NCI-H146 treated with DMSO at 0.1 percent for 48 hours (cell line): ENCODE results near the gene AURKB.
"Not testable (repeated sequence)": the region's sequence is repeated elsewhere in the genome, so short reads cannot be mapped to it uniquely, and the experiment has no call there.

Experiments
- DNase-seq: peaks from one replicate; lab custom pipeline; 2025; ENCODE audit not compliant: unreplicated experiment; lab: John Stamatoyannopoulos, UW

AURKB gene

GRCh38 chr17:8209907-8210760, at the start of gene AURKB:
Gene AURKB (minus strand): TSS chr17:8210575. CDS start chr17:8210224, 351 bp downstream.
- peak; percentile 77 for DNase-seq

- no peak for DNase-seq
Measured at GRCh38 chr17:8257801-8258200, 47.4 kb upstream of the AURKB start.

- DNase-seq, result no peak
Measured at GRCh38 chr17:8256691-8257090, 46.3 kb upstream of the AURKB start.

GRCh38 chr17:8256291-8256690, 45.9 kb upstream of the AURKB start:
- no peak for DNase-seq

- no peak for DNase-seq
Measured at GRCh38 chr17:8255499-8255898, 45.1 kb upstream of the AURKB start.

- no peak for DNase-seq
Measured at GRCh38 chr17:8254881-8255280, 44.5 kb upstream of the AURKB start.

- DNase-seq, result no peak
Measured at GRCh38 chr17:8253801-8254200, 43.4 kb upstream of the AURKB start.

DNA sequence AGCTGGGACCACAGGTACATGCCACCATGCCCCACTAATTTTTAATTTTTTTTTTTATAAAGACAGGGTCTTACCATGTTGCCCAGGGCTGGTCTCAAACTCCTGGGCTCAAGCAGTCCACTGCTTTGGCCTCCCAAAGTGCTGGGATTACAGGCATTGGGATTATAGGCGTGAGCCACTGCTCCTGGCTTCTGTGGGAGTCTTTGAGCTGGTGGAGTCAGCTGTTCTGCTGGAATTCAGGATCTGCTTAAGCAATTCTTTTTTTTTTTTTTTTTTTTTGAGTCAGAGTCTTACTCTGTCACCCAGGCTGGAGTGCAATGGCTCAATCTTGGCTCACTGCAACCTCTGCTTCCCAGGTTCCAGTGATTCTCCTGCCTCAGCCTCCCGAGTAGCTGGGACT, 41.0 kb upstream of the AURKB start:
- not testable (repeated sequence) for DNase-seq

DNA sequence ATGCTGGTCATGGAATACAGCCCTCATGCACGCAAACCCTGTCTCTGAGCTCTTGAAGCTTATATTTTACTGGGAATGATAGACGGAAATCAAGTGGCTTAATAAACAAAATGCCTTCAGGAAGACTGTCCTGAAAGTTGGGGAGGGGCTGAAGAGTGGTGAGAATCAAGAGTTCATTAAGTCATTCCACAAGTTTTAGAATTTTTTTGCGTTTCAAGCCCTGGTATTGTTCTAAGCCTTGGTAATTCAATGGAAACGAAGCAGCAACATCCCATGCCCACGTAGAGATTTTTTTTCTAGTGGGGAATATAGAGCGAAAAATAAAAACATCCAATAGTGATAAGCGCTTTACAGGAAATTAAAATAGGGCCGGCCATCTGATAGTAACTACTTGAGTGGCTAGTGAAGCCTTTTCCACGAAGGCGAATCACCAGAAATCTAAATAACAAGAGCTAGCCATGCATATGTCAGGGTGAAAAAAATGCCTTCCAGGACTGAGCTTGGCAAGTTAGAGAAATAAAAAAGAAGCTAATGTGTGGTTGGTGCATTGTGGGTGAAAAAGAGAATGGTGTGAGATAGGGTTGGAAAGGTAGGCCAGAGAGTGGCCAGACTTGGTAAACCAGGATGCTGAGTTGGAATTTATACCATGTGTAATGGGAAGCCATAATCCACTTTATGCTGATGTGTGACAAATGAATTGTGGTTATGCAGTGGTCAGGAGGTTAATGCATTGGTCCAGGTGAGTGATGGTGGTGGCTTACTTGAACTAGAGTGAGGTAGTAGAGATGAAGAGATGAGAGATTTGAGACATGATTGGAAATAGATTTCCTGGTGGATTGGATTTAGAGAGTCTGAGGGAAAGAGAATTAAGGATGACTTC, 39.5 kb upstream of the AURKB start:
- DNase-seq, result no peak

GRCh38 chr17:8248751-8249607, 38.6 kb upstream of the AURKB start, which contains the start of gene PFAS:
Gene PFAS (plus strand): TSS chr17:8249289. CDS start chr17:8253938, 4,649 bp downstream.
- DNase-seq, result peak; percentile 69

DNA sequence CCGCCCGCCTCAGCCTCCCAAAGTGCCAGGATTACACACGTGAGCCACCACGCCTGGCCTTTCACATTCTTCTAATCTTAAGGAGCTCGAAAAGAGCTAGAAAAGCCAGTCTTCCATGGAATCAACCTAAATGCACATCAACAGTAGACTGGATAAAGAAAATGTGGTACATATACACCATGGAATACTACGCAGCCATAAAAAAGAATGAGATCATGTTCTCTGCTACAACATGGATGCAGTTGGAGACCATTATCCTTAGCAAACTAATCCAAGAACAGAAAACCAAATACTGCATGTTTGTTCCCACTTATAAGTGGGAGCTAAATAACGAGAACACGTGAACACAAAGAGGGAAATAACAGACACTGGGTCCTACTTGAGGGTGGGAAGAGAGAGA, 34.4 kb upstream of the AURKB start:
- DNase-seq, result no peak

- DNase-seq, result no peak
Measured at GRCh38 chr17:8243827-8244226, 33.5 kb upstream of the AURKB start.

DNA sequence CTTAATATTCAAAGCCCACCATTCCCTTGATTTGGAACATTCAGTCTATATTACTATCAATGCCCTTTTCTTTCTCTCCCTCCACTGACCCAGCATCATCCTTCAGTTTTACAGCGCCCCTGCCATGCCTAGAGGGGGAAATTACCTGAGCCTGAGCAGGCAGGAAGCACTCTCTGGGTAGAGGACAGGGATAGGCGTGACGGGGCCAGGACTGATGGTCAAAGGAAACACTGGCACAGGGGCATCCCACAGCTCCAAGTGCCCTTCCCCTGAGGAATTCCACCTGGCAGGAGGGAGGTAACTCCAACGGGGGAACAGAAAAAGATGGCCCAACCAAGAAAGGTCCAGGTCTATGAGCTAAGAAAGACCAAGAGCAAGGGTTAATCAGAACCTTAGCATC, 27.5 kb upstream of the AURKB start:
- DNase-seq, result no peak

DNA sequence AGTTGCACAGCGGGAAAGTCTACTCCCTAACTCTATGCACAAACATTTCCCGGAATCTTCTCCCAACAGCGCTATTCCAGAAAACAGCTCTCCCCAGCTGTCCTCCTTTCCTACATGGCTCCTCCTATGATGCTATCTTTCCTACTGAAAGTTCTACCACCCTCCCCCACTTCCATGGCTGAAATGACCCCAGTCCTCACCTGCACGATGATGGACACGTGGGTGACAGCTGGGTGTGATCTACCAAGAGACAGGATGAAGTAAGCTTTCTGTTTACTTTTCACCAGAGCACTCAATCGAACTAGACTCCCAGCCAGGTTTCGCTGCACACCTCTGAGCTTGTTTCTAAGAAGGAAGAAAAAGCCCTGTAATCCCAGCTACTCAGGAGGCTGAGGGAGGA, 26.8 kb upstream of the AURKB start:
- DNase-seq, result no peak

- DNase-seq, result no peak
Measured at GRCh38 chr17:8235676-8236075, 25.3 kb upstream of the AURKB start.

DNA sequence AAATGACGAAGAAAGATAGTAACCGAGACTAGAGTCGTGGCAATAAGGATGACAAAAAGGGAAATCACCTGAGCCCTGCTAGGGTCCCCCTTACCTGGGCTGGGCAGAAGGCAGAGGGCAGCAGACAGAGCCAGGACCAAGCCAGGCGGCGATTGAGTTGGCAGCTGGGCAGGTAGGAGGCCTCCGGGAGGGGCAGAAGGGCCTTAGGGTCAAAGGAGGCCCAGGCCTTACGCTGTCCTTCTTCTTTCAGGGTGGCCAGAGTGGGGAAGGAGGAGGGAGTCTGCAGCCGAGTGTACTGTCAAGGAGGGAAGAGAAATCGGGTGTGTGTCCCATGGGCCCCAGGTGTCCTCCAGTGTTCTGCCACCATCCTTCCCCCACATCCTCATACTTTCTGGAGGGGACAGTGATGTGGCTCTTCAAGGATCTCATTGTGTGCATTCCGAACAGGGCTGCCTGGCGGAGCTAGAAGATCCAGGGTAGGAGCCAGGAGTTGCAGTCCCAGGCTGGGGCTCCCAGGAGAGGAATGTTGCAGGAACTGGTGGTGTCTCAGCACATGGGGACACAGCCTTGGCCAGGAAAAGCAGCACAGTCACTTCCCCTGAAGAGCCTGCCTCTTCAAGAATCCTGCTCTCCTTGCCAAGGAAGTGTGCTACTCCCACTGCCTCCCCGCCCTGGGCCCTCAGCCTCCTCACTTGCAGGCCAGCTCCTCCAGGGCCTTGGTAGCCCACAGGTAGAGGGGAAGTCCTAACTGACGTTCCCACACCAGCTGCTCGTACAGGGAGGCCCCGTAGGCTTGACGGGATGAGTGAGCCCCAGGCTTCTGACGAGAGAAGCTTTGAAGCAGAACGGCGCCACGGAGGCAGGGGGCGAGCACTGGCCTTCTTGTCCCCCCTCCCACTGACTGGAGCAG, 24.2 kb upstream of the AURKB start:
- DNase-seq, result no peak

DNA sequence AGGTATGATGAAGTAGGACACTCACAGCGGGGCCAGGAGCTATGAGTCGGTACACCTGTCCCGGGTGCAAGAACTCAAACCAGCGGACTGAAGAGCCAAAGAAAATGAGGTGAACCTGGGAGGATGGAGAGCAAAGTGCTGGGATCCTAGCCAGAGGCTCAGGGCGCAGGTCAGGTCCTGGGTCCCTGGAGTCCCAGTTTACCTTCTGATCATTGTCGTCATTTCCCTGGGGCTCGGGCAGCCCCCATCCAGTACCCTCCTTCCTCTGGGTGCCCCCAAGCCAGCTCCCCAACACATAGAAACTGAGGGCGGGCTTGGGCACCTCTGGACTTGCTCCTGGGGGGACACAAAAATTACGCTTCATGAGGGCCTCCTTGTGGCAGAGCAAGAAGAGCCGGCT, 21.3 kb upstream of the AURKB start:
- DNase-seq, result no peak

GRCh38 chr17:8227238-8227581, 16.8 kb upstream of the AURKB start:
- DNase-seq, result no peak

- DNase-seq, result no peak
Measured at GRCh38 chr17:8226536-8227237, 16.3 kb upstream of the AURKB start.
